GM19099 (cell line): ENCODE measurements around the gene SCN2B.

Experiments
- POLR2A ChIP-seq: IDR thresholded peaks from 3 replicates; pipeline ENCODE4 v1.6.1; 2011; ENCODE audit warnings: low read depth; ENCODE audit not compliant: insufficient read length; ENCODE audit errors: extremely low read depth

SCN2B gene

GRCh38 chr11:118115048-118115447 is 61.4 kb downstream of the SCN2B start:
- no peak for TF ChIP-seq POLR2A

- TF ChIP-seq POLR2A: no peak
These were observed 62.2 kb downstream of the SCN2B start for GRCh38 chr11:118114266-118114665.

- no peak for TF ChIP-seq POLR2A
These were observed 63.6 kb downstream of the SCN2B start for GRCh38 chr11:118112711-118113430.
